HCT116 (cell line): Measurements from ENCODE around the gene USP10. TPM values are rescaled to one million over a fixed set of nuclear protein-coding genes. Genes with fewer than 3 reads are reported as not detected.

ENCODE experiments used
- ATAC-seq: fragments of 200-7000 bp; cut with Tn5 transposase; 2 replicates; pipeline ENCODE4 v1.9.1; 2020; ENCODE audit warnings: mild to moderate bottlenecking, moderate library complexity
- BruUV-seq: library from RNA; stranded (reverse); fragments of 400-500 nt; replicated peaks from 2 replicates; lab custom pipeline; 2021; lab: Mats Ljungman, UMichigan
- CTCF ChIA-PET: fragments of 300-600 bp; sonication (Branson Sonifier 250); formaldehyde crosslinking; loops from one replicate; lab custom pipeline; 2021; ENCODE audit warnings: antibody characterized with exemption; lab: Charles Lee
- POLR2A ChIA-PET: fragments of 300-600, 350-600 bp; sonication (Branson Sonifier 250); formaldehyde crosslinking; loops from one replicate; lab custom pipeline; 2021; ENCODE audit warnings: antibody characterized with exemption; lab: Charles Lee
- RAD21 ChIA-PET, 2 experiments: fragments of 300-600 bp; sonication (Branson Sonifier 250); formaldehyde crosslinking; loops; one replicate each; lab custom pipeline; 2023; ENCODE audit warnings: low total read pairs in 2 of 2; ENCODE audit not compliant: uncharacterized antibody in 2 of 2, unreplicated experiment in 2 of 2, low non-redundant PET in 1 of 2; lab: Charles Lee
- DNase-seq: peaks from one replicate; pipeline ENCODE4 v3.0.0-alpha.2; 2010; ENCODE audit warnings: low read depth, low spot score
- H2AFZ ChIP-seq: fragments of 200-600 bp; shearing (Covaris generic), sonication (generic); 2 replicates; pipeline ENCODE4 v1.6.1; 2017; ENCODE audit warnings: low read depth, mixed run types, mixed read lengths, antibody characterized with exemption, low read length; ENCODE audit not compliant: poor library complexity, severe bottlenecking
- H3K27ac ChIP-seq: 2 replicates; pipeline ENCODE4 v1.5.1; 2012; ENCODE audit warnings: low read depth, low read length
- H3K27me3 ChIP-seq: fragments of 200-600 bp; sonication (generic); 2 replicates; pipeline ENCODE4 v1.6.1; 2016; ENCODE audit warnings: mixed run types, low read length, mixed read lengths; ENCODE audit not compliant: insufficient read depth
- H3K36me3 ChIP-seq, 2 experiments: fragments of 200-500 bp in 1 of 2; fragments of 200-600 bp in 1 of 2; sonication (Bioruptor generic) in 1 of 2; sonication (generic) in 1 of 2; 2 replicates each; pipeline versions ENCODE4 v1.5.1 to v1.6.1; 2014 to 2016; ENCODE audit warnings: low read length in 2 of 2, inconsistent platforms in 1 of 2, mixed read lengths in 1 of 2, mixed run types in 1 of 2; ENCODE audit not compliant: insufficient read depth in 2 of 2, control insufficient read depth in 1 of 2
- H3K4me1 ChIP-seq, 2 experiments: fragments of 200-600 bp in 1 of 2; sonication (generic) in 1 of 2; 2 replicates each; pipeline versions ENCODE4 v1.5.1 to v1.6.1; 2012 to 2017; ENCODE audit warnings: low read length in 2 of 2, inconsistent platforms in 1 of 2, mild to moderate bottlenecking in 1 of 2, mixed read lengths in 1 of 2, mixed run types in 1 of 2, moderate library complexity in 1 of 2; ENCODE audit not compliant: insufficient read depth in 2 of 2, control insufficient read depth in 1 of 2
- H3K4me2 ChIP-seq: fragments of 200-600 bp; sonication (generic); 2 replicates; pipeline ENCODE4 v1.6.1; 2017; ENCODE audit warnings: mixed run types, low read length, mixed read lengths
- H3K4me3 ChIP-seq, 2 experiments: fragments of 200-600 bp in 1 of 2; sonication (generic) in 1 of 2; replicated peaks in 1 of 2; 2 replicates each; pipeline ENCODE4 v1.5.1; 2011 to 2016; ENCODE audit warnings: low read length in 2 of 2, control low read depth in 1 of 2, low read depth in 1 of 2, mild to moderate bottlenecking in 1 of 2, mixed read lengths in 1 of 2, mixed run types in 1 of 2
- H3K79me2 ChIP-seq: fragments of 200-600 bp; sonication (generic); 2 replicates; pipeline ENCODE4 v1.6.1; 2017; ENCODE audit warnings: mild to moderate bottlenecking, mixed run types, low read length, moderate library complexity, mixed read lengths; ENCODE audit not compliant: insufficient read depth
- H3K9ac ChIP-seq: fragments of 200-600 bp; sonication (generic); 2 replicates; pipeline ENCODE4 v1.6.1; 2016; ENCODE audit warnings: low read length, mixed read lengths
- H3K9me2 ChIP-seq: fragments of 200-600 bp; sonication (generic), shearing (Covaris generic); 2 replicates; pipeline ENCODE4 v1.6.1; 2017; ENCODE audit warnings: mixed run types, mild to moderate bottlenecking, moderate library complexity; ENCODE audit not compliant: insufficient read depth
- H3K9me3 ChIP-seq, 2 experiments: fragments of 200-500 bp in 1 of 2; fragments of 200-600 bp in 1 of 2; sonication (Bioruptor generic) in 1 of 2; sonication (generic) in 1 of 2; 2 replicates each; pipeline ENCODE4 v1.6.1; 2014 to 2017; ENCODE audit warnings: low read length in 2 of 2, mixed read lengths in 2 of 2, inconsistent platforms in 1 of 2, low read depth in 1 of 2, mild to moderate bottlenecking in 1 of 2, mixed run types in 1 of 2, moderate library complexity in 1 of 2; ENCODE audit not compliant: control insufficient read depth in 1 of 2, insufficient read depth in 1 of 2
- H4K20me1 ChIP-seq: fragments of 200-600 bp; sonication (generic), shearing (Covaris generic); 2 replicates; pipeline ENCODE4 v1.6.1; 2017; ENCODE audit warnings: mixed run types, mild to moderate bottlenecking, moderate library complexity; ENCODE audit not compliant: insufficient read depth
- CEBPB ChIP-seq: IDR thresholded peaks from 2 replicates; pipeline ENCODE4 v1.6.1; 2012; ENCODE audit warnings: low read depth
- EZH2 ChIP-seq: fragments of 200-600 bp; sonication (generic); IDR thresholded peaks from 2 replicates; pipeline ENCODE4 v1.6.1; 2017; ENCODE audit warnings: antibody characterized with exemption, mixed run types
- FOSL1 ChIP-seq: IDR thresholded peaks from 2 replicates; pipeline ENCODE4 v1.6.1; 2012; ENCODE audit warnings: low read depth
- JUND ChIP-seq: IDR thresholded peaks from 2 replicates; pipeline ENCODE4 v1.6.1; 2012
- MAX ChIP-seq: IDR thresholded peaks from 2 replicates; pipeline ENCODE4 v1.6.1; 2012
- POLR2A ChIP-seq: IDR thresholded peaks from 2 replicates; pipeline ENCODE4 v1.7.0; 2011; ENCODE audit warnings: borderline replicate concordance; ENCODE audit not compliant: insufficient read depth, insufficient read length; ENCODE audit errors: extremely low read depth
- REST ChIP-seq: IDR thresholded peaks from 2 replicates; pipeline ENCODE4 v1.6.1; 2012; ENCODE audit warnings: low read depth
- SP1 ChIP-seq: IDR thresholded peaks from 2 replicates; pipeline ENCODE4 v1.6.1; 2012; ENCODE audit warnings: low read depth
- ZNF274 ChIP-seq: fragments of 200-500 bp; sonication (Bioruptor generic); IDR thresholded peaks from 2 replicates; pipeline ENCODE4 v1.6.1; 2014; ENCODE audit warnings: mild to moderate bottlenecking, low read depth, low read length, inconsistent platforms
- intact Hi-C: fragments of 100-400 bp; cut with micrococcal nuclease; formaldehyde crosslinking; loops from 2 replicates; pipeline ENCODE4 v1.10.0; 2022
- total RNA-seq: library from RNA; stranded (reverse); gene quantifications from one replicate; pipeline ENCODE4 v1.2.1, GENCODE V29; 2021; ENCODE audit not compliant: unreplicated experiment

Gene USP10
- total RNA-seq, 1 experiment from 2014 or later: 175 TPM

GRCh38 chr16:84675884-84676283 is 23.9 kb upstream of the USP10 start:
- intact Hi-C loops: no loop called here
- H3K79me2 ChIP-seq: no peaks in the 10 kb centered on the region
- no peaks in the 10 kb centered on the region for H4K20me1 ChIP-seq
- ATAC-seq: no peak
- DNase-seq: no peak
- POLR2A ChIA-PET: no interaction called here
- no peak overlapping the region for H3K27ac ChIP-seq
- no peak overlapping the region for H3K9ac ChIP-seq
- no peak overlapping the region for H2AFZ ChIP-seq
- RAD21 ChIA-PET: no interaction called here
- H3K4me3 ChIP-seq: no peak overlapping the region
- TF ChIP-seq CEBPB (no peak), REST (no peak), JUND (no peak), SP1 (no peak), FOSL1 (no peak), MAX (no peak), EZH2 (no peak), POLR2A (no peak), ZNF274 (no peak)
- no peak overlapping the region for H3K4me2 ChIP-seq
- no peaks in the 10 kb centered on the region for H3K36me3 ChIP-seq
- BruUV-seq: no TSS peak
- H3K9me3 ChIP-seq: no peaks in the 10 kb centered on the region
- no peaks in the 10 kb centered on the region for H3K9me2 ChIP-seq
- peaks cover 0 to 5% of the 10 kb centered on the region in 2 experiments; a peak in 1 of 4 replicates for H3K4me1 ChIP-seq
- CTCF ChIA-PET: interaction anchor here (2.0 kb wide), 1 partner anchor 50 kb away, joined by 10 read pairs; no protein-coding TSS in a partner anchor
- H3K27me3 ChIP-seq: peaks cover 22% of the 10 kb centered on the region; the same call in 1 of the 2 replicates
